ENCODE results near the gene TGFB2.

- TF ChIP-seq, protein P1, sequence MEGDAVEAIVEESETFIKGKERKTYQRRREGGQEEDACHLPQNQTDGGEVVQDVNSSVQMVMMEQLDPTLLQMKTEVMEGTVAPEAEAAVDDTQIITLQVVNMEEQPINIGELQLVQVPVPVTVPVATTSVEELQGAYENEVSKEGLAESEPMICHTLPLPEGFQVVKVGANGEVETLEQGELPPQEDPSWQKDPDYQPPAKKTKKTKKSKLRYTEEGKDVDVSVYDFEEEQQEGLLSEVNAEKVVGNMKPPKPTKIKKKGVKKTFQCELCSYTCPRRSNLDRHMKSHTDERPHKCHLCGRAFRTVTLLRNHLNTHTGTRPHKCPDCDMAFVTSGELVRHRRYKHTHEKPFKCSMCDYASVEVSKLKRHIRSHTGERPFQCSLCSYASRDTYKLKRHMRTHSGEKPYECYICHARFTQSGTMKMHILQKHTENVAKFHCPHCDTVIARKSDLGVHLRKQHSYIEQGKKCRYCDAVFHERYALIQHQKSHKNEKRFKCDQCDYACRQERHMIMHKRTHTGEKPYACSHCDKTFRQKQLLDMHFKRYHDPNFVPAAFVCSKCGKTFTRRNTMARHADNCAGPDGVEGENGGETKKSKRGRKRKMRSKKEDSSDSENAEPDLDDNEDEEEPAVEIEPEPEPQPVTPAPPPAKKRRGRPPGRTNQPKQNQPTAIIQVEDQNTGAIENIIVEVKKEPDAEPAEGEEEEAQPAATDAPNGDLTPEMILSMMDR (IDR thresholded peaks at IDR 0.05; ENCODE audit: low read depth, low read length) = no peak
- no peak for TF ChIP-seq EZH2phosphoT487 (IDR thresholded peaks at IDR 0.05; ENCODE audit: low read depth)
Measured at GRCh38 chr1:218364028-218364710, 19.0 kb downstream of the TGFB2 start.
